DMS114 treated with DMSO at 0.1 percent for 48 hours (cell line): ENCODE results near the gene GMPS.

Experiments used
- DNase-seq: peaks from one replicate; lab custom pipeline; 2025; ENCODE audit not compliant: unreplicated experiment; lab: John Stamatoyannopoulos, UW

The GMPS gene

DNA sequence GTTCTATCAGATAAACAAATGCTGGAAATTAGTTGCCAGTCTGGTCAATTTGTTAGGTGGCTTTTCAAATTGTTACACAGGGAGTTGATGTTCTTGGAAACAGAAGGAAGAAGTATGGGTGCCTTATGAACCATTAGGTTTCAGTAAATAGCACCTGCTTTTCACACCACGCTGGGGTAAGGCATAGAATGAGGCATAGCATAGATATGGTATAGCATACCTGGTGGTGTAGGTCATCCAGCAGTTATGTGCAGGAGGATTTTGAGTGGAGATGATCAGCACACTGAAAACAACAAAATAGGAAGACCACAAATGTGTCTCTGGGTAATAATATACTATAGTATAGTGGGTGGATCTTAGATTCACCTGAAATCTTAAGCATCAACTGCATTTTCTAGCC, 121.4 kb downstream of the GMPS start:
- no peak for DNase-seq
